HCT116 (cell line): ENCODE data around the gene EPHB2.

Experiments
- FOSL1 ChIP-seq: IDR thresholded peaks from 2 replicates; pipeline ENCODE4 v1.6.1; 2012; ENCODE audit warnings: low read depth
- POLR2AphosphoS5 ChIP-seq: IDR thresholded peaks from 2 replicates; pipeline ENCODE4 v1.6.1; 2011; ENCODE audit warnings: mild to moderate bottlenecking, low read depth, low read length, moderate library complexity

DNA sequence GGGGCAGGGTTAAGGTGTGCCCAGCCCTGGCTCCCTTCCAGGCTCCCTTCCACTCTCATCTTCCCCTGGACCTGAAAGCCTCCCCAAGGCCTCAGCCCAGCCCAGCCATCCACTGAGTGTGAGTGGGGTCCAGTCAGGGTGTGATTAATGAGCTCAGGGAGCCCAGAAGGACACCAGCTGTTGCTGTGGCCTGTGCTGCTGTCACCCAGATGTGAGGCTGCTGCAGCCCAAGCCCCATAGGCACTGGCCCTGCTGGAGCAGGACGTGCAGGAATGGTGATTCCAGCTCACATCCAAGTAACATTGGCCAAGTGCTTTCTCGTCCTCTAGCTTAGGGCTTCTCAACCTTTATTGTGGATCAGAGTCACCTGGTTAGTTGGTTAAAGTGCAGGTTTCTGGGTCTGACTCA is 77.6 kb downstream of the EPHB2 start:
- TF ChIP-seq FOSL1 (no peak), POLR2AphosphoS5 (no peak)
